ENCODE results near the gene SMYD4.

DNA sequence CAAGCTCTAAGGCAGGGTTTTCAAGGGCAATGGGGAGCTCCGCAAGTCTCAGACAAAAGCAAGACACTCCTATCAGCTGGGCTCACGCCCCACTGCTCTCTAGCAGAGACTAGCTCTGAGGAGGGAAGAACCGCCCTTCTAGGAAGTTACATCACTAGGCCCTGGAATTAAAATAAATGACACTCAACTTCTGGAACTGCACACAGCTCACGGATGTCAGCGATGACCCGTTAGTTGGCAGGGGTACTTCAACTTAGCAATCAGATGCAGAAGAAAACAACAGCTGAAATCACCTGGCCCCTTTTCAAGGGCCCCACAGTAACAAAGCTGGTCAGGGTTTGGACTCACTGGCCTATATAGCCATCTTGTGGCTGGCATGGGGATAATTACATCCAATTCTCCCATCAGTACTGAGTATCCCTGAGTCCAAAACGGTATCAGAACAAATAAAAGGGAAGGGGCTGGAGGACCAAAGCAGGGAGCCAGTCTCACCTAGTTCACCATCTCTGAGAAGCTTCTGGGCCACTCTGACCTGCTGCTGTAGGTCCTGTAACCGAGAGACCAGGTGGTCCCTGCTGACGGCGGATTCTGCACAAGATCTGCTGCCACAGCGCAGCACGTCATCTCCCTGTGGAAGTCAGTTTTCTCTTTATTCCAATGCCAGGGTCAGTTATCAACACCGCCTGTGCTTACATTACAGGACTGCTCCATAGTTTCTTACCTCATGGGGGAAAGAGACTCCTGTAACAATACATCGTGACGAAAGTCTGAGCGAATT is 45.7 kb downstream of the SMYD4 start:
- TF ChIP-seq CTCF (IDR thresholded peaks at IDR 0.05; ENCODE audit: insufficient read depth, low read length) (no peak), POLR2AphosphoS5 (IDR thresholded peaks at IDR 0.05; ENCODE audit: low read depth) (no peak), REST (IDR thresholded peaks at IDR 0.05; ENCODE audit: insufficient replicate concordance, low read depth) (no peak), GABPA (IDR thresholded peaks at IDR 0.05; ENCODE audit: low read depth) (no peak)
